Sigmoid colon (tissue), 4 donors: ENCODE results near the gene TOX2.

Experiments used
- CTCF ChIP-seq, 4 experiments: fragments of 450-650 bp in 3 of 4; fragments of 200-600 bp in 1 of 4; IDR thresholded peaks; one replicate each; pipeline ENCODE4 v1.5.1; 2016 to 2019; ENCODE audit warnings: antibody characterized with exemption in 4 of 4, mild to moderate bottlenecking in 3 of 4, moderate library complexity in 2 of 4
- EP300 ChIP-seq, 4 donors: sonication (generic); formaldehyde crosslinking; IDR thresholded peaks; one replicate each; pipeline ENCODE4 v1.6.1; 2017; ENCODE audit warnings: antibody characterized with exemption in 4 of 4
- POLR2AphosphoS5 ChIP-seq, 4 donors: sonication (generic); formaldehyde crosslinking; IDR thresholded peaks; one replicate each; pipeline ENCODE4 v1.6.1; 2017; ENCODE audit warnings: antibody characterized with exemption in 4 of 4

GRCh38 chr20:43955062-43955749, 40.6 kb downstream of the TOX2 start:
- TF ChIP-seq CTCF (IDR thresholded peaks at IDR 0.05) (no peak), EP300 (IDR thresholded peaks at IDR 0.05) (no peak), POLR2AphosphoS5 (IDR thresholded peaks at IDR 0.05) (no peak)
